HepG2 (cell line): ENCODE results near the gene CLDN9. TPM values are rescaled to one million over a fixed set of nuclear protein-coding genes. Genes with fewer than 3 reads are reported as not detected.
A peak's percentile ranks its signal among the peaks of the same experiment; 100 is the strongest.

Experiments used
- E2F5 ChIP-seq: sonication (generic); formaldehyde crosslinking; conservative IDR thresholded peaks from 2 replicates; pipeline ENCODE4 v1.4.0; 2020; ENCODE audit warnings: missing genetic modification reagents
- ETV6 ChIP-seq: sonication (generic); formaldehyde crosslinking; conservative IDR thresholded peaks from 2 replicates; pipeline ENCODE4 v1.4.0; 2020; ENCODE audit warnings: missing genetic modification reagents
- FOXM1 ChIP-seq: sonication (generic); formaldehyde crosslinking; IDR thresholded peaks from 2 replicates; pipeline ENCODE4 v1.5.0; 2020; ENCODE audit warnings: missing genetic modification reagents
- HMG20B ChIP-seq: conservative IDR thresholded peaks from 2 replicates; pipeline ENCODE4 v1.6.1; 2016; ENCODE audit warnings: missing genetic modification reagents, missing compliant biosample characterization
- KDM3A ChIP-seq: IDR thresholded peaks from 2 replicates; pipeline ENCODE4 v1.6.1; 2018; ENCODE audit warnings: low read depth, missing compliant biosample characterization
- MEIS2 ChIP-seq: sonication (generic); formaldehyde crosslinking; IDR thresholded peaks from 2 replicates; pipeline ENCODE4 v1.9.0; 2021; ENCODE audit warnings: mild to moderate bottlenecking, missing genetic modification reagents
- NR2F6 ChIP-seq, 2 experiments: IDR thresholded peaks; 2 replicates each; pipeline ENCODE4 v1.6.1; 2016; ENCODE audit warnings: antibody characterized with exemption in 1 of 2, mild to moderate bottlenecking in 1 of 2
- SAFB2 ChIP-seq: sonication (generic); formaldehyde crosslinking; IDR thresholded peaks from 2 replicates; pipeline ENCODE4 v1.5.1; 2020; ENCODE audit warnings: missing genetic modification reagents, low read depth, mild to moderate bottlenecking, borderline replicate concordance
- THRA ChIP-seq: sonication (generic); formaldehyde crosslinking; IDR thresholded peaks from 2 replicates; pipeline ENCODE4 v1.4.0; 2020; ENCODE audit warnings: missing genetic modification reagents, borderline replicate concordance
- TIGD3 ChIP-seq: sonication (generic); formaldehyde crosslinking; IDR thresholded peaks from 2 replicates; pipeline ENCODE4 v1.5.1; 2020; ENCODE audit warnings: mild to moderate bottlenecking, missing genetic modification reagents, borderline replicate concordance
- ZBTB1 ChIP-seq: sonication (generic); formaldehyde crosslinking; IDR thresholded peaks from 2 replicates; pipeline ENCODE4 v1.4.0; 2020; ENCODE audit warnings: missing genetic modification reagents, borderline replicate concordance
- ZBTB10 ChIP-seq: sonication (generic); formaldehyde crosslinking; IDR thresholded peaks from 2 replicates; pipeline ENCODE4 v1.4.0; 2020; ENCODE audit warnings: missing genetic modification reagents, borderline replicate concordance
- ZBTB7B ChIP-seq: sonication (generic); formaldehyde crosslinking; IDR thresholded peaks from 2 replicates; pipeline ENCODE4 v1.4.0; 2020; ENCODE audit warnings: missing genetic modification reagents
- ZFYVE20 ChIP-seq: sonication (generic); formaldehyde crosslinking; IDR thresholded peaks from 2 replicates; pipeline ENCODE4 v1.8.0; 2023; ENCODE audit warnings: low read depth, mild to moderate bottlenecking, moderate library complexity, missing genetic modification reagents, borderline replicate concordance
- ZNF20 ChIP-seq: sonication (generic); formaldehyde crosslinking; IDR thresholded peaks from 2 replicates; pipeline ENCODE4 v1.4.0; 2020; ENCODE audit warnings: mild to moderate bottlenecking, moderate library complexity, missing genetic modification reagents
- ZNF225 ChIP-seq: sonication (generic); formaldehyde crosslinking; IDR thresholded peaks from 2 replicates; pipeline ENCODE4 v1.4.0; 2020; ENCODE audit warnings: mild to moderate bottlenecking, missing genetic modification reagents
- ZNF275 ChIP-seq: sonication (generic); formaldehyde crosslinking; IDR thresholded peaks from 2 replicates; pipeline ENCODE4 v1.8.0; 2022; ENCODE audit warnings: missing genetic modification reagents, mild to moderate bottlenecking, inconsistent platforms, borderline replicate concordance
- ZNF580 ChIP-seq: IDR thresholded peaks from 2 replicates; pipeline ENCODE4 v1.6.1; 2016; ENCODE audit warnings: low read depth, borderline replicate concordance
- ZNF629 ChIP-seq: sonication (generic); formaldehyde crosslinking; conservative IDR thresholded peaks from 2 replicates; pipeline ENCODE4 v1.5.0; 2020; ENCODE audit warnings: missing genetic modification reagents
- ZNF652 ChIP-seq: IDR thresholded peaks from 2 replicates; pipeline ENCODE4 v1.6.1; 2016; ENCODE audit warnings: low read depth, borderline replicate concordance
- ZNF674 ChIP-seq: sonication (generic); formaldehyde crosslinking; IDR thresholded peaks from 2 replicates; pipeline ENCODE4 v1.5.0; 2020; ENCODE audit warnings: low read depth, mild to moderate bottlenecking, missing genetic modification reagents
- ZNF773 ChIP-seq: sonication (generic); formaldehyde crosslinking; IDR thresholded peaks from 2 replicates; pipeline ENCODE4 v1.4.0; 2020; ENCODE audit warnings: missing genetic modification reagents, borderline replicate concordance
- polyA plus RNA-seq, 8 experiments: library from polyadenylated mRNA; depleted of rRNA in 3 of 8; stranded (reverse) in 7 of 8; unstranded in 1 of 8; fragments of >200 nt; fragmentation: Illumina TruSeq in 4 of 8; extraction: Trizol in 4 of 8; gene quantifications; 2 replicates each; pipeline versions ENCODE4 v1.2.1 to v1.2.3, GENCODE V29; 2011 to 2016; ENCODE audit warnings: low read depth in 4 of 8, missing spikeins in 1 of 8, mixed read lengths in 1 of 8; ENCODE audit not compliant: insufficient read depth in 1 of 8
- total RNA-seq, 5 experiments: library from RNA; depleted of rRNA; stranded (reverse); fragments of >200 nt; fragmentation: Illumina TruSeq; extraction: Trizol; gene quantifications; 2 replicates each; pipeline ENCODE4 v1.2.3, GENCODE V29; 2016; ENCODE audit warnings: low read depth in 1 of 5

The CLDN9 gene
- total and polyA plus RNA-seq, 2 of the 13 experiments (the other 11 are each of a cell fraction or from before 2014, with no cell fraction given), result 0.15 to 0.26 TPM

GRCh38 chr16:3059041-3059722 is 46.5 kb downstream of the CLDN9 start (continued):
- TF ChIP-seq E2F5 (CRISPR knock-in tag) (no peak), ZNF773 (CRISPR knock-in tag) (peak; percentile 37; the same call in 1 of the 2 replicates), KDM3A (CRISPR knock-in tag) (no peak), ZNF275 (CRISPR knock-in tag) (no peak), ZBTB7B (CRISPR knock-in tag) (no peak), ZNF652 (CRISPR knock-in tag) (no peak), FOXM1 (CRISPR knock-in tag) (no peak), HMG20B (no peak), ZFYVE20 (CRISPR knock-in tag) (no peak), ZBTB10 (no peak), SAFB2 (CRISPR knock-in tag) (no peak; the same call in 1 of the 2 replicates), ZNF629 (CRISPR knock-in tag) (no peak; the same call in 1 of the 2 replicates), TIGD3 (no peak), THRA (CRISPR knock-in tag) (peak; percentile 87), ZBTB1 (CRISPR knock-in tag) (no peak), ZNF225 (0 out of 2 replicates have a peak, but pooled peaks have one; percentile 19), MEIS2 (CRISPR knock-in tag) (peak; percentile 12; the same call in 1 of the 2 replicates), ZNF674 (CRISPR knock-in tag) (no peak), NR2F6 (IDR thresholded peaks at IDR 0.05) (no peak), NR2F6 (CRISPR knock-in tag; IDR thresholded peaks at IDR 0.05) (no peak), ETV6 (no peak), ZNF20 (no peak), ZNF580 (CRISPR knock-in tag) (no peak; the same call in 1 of the 2 replicates)
